ENCODE results near the gene CRYBG2. TPM values are rescaled to one million over a fixed set of nuclear protein-coding genes. Genes with fewer than 3 reads are reported as not detected.

Gene CRYBG2
- total RNA-seq, 4 donors from 2014 or later: not detected

- Histone ChIP-seq H3K4me3 (no peak overlapping the region), H3K27ac (no peak overlapping the region), H3K36me3 (no peaks in the 10 kb centered on the region), H3K27me3 (no peaks in the 10 kb centered on the region), H3K9me3 (no peaks in the 10 kb centered on the region), H3K4me1 (peaks cover 4 to 5% of the 10 kb centered on the region in 2 donors)
- TF ChIP-seq POLR2A (IDR thresholded peaks at IDR 0.05) (no peak), CTCF (IDR thresholded peaks at IDR 0.05 in 4 of 5, conservative IDR thresholded peaks at IDR 0.05 in 1 of 5) (peak; percentile 88 to 95 (median 91))
- in situ Hi-C loops (cut with MboI; ENCODE audit: low sequenced_read_pairs in 4 of 4): loop anchor here in 3 of 4 donors (5.0 kb wide), 2 partner anchors 34 to 44 kb away; no protein-coding TSS in a partner anchor
- intact Hi-C loops (cut with DNase I; ENCODE audit: low total_unique reads): loop anchor here (1.0 to 10.0 kb wide), 4 partner anchors 36 to 216 kb away; no protein-coding TSS in a partner anchor
- DNase-seq (peak; percentile 83 to 86), ATAC-seq (peak; percentile 85 to 92)
These were observed 32.5 kb downstream of the CRYBG2 start for GRCh38 chr1:26321315-26322041.

- intact Hi-C loops (cut with DNase I; ENCODE audit: low total_unique reads) (loop anchor here (1.0 to 10.0 kb wide), 4 partner anchors 36 to 216 kb away; no protein-coding TSS in a partner anchor), in situ Hi-C loops (cut with MboI; ENCODE audit: low sequenced_read_pairs in 4 of 4) (loop anchor here in 3 of 4 donors (5.0 kb wide), 2 partner anchors 34 to 44 kb away; no protein-coding TSS in a partner anchor)
- H3K4me1 ChIP-seq: peaks cover 4 to 5% of the 10 kb centered on the region in 2 donors
- H3K27me3 ChIP-seq: no peaks in the 10 kb centered on the region
- ATAC-seq (peak in 1 of 2 donors; percentile 5), DNase-seq (no peak)
- TF ChIP-seq POLR2A (IDR thresholded peaks at IDR 0.05) (no peak), CTCF (IDR thresholded peaks at IDR 0.05 in 4 of 5, conservative IDR thresholded peaks at IDR 0.05 in 1 of 5) (no peak)
- H3K9me3 ChIP-seq: no peaks in the 10 kb centered on the region
- H3K4me3 ChIP-seq: no peak overlapping the region
- no peaks in the 10 kb centered on the region for H3K36me3 ChIP-seq
- no peak overlapping the region for H3K27ac ChIP-seq
These were observed 33.0 kb downstream of the CRYBG2 start for GRCh38 chr1:26320896-26321295.

- TF ChIP-seq POLR2A (IDR thresholded peaks at IDR 0.05) (no peak), CTCF (IDR thresholded peaks at IDR 0.05 in 4 of 5, conservative IDR thresholded peaks at IDR 0.05 in 1 of 5) (no peak)
- Histone ChIP-seq H3K27ac (no peak overlapping the region), H3K9me3 (no peaks in the 10 kb centered on the region), H3K36me3 (no peaks in the 10 kb centered on the region), H3K27me3 (no peaks in the 10 kb centered on the region), H3K4me1 (peaks cover 4 to 5% of the 10 kb centered on the region in 2 donors), H3K4me3 (no peak overlapping the region)
- ATAC-seq (no peak), DNase-seq (peak; percentile 30)
- in situ Hi-C loops (cut with MboI; ENCODE audit: low sequenced_read_pairs in 4 of 4): no loop called here
- intact Hi-C loops (cut with DNase I; ENCODE audit: low total_unique reads): no loop called here
These were observed 35.4 kb downstream of the CRYBG2 start for GRCh38 chr1:26318338-26319064.

GRCh38 chr1:26317612-26318337 lies 36.2 kb downstream of the CRYBG2 start, which contains the start of gene CD52:
Gene CD52 (plus strand): TSS chr1:26317958. CDS start chr1:26318018, 60 bp downstream.
- in situ Hi-C loops (cut with MboI; ENCODE audit: low sequenced_read_pairs in 4 of 4) (no loop called here), intact Hi-C loops (cut with DNase I; ENCODE audit: low total_unique reads) (no loop called here)
- DNase-seq (no peak), ATAC-seq (no peak)
- Histone ChIP-seq H3K4me3 (no peak within 1 kb of the TSS), H3K27me3 (no peaks in the 10 kb centered on the region), H3K9me3 (no peaks in the 10 kb centered on the region), H3K4me1 (peaks cover 4 to 5% of the 10 kb centered on the region in 2 donors), H3K27ac (no peak within 1 kb of the TSS), H3K36me3 (no peaks in the 10 kb centered on the region)
- no peak for TF ChIP-seq POLR2A (IDR thresholded peaks at IDR 0.05)
- TF ChIP-seq CTCF (IDR thresholded peaks at IDR 0.05 in 4 of 5, conservative IDR thresholded peaks at IDR 0.05 in 1 of 5): no peak

Measured in gastrocnemius medialis (tissue), 4 donors.